WTC11 (cell line): ENCODE results near the gene FBXO21. TPM values are rescaled to one million over a fixed set of nuclear protein-coding genes. Genes with fewer than 3 reads are reported as not detected.

ENCODE experiments used
- ATAC-seq: fragments of 200-7000 bp; cut with Tn5 transposase; 2 replicates; pipeline ENCODE4 v1.10.0; 2021; ENCODE audit warnings: mild to moderate bottlenecking, moderate library complexity
- CTCF ChIA-PET: fragments of 300-600 bp; sonication (Branson Sonifier 250); formaldehyde crosslinking; loops from one replicate; lab custom pipeline; 2021; ENCODE audit warnings: antibody characterized with exemption; lab: Charles Lee
- POLR2A ChIA-PET: fragments of 350-600 bp; sonication (Branson Sonifier 250); formaldehyde crosslinking; loops from one replicate; lab custom pipeline; 2021; ENCODE audit warnings: antibody characterized with exemption; lab: Charles Lee
- DNase-seq: peaks from one replicate; pipeline ENCODE4 v3.0.0; 2021; ENCODE audit warnings: low spot score
- H3K27ac Mint-ChIP-seq: 2 replicates; pipeline ENCODE4 v1.8.0; 2021; ENCODE audit warnings: mixed read lengths
- H3K27me3 Mint-ChIP-seq: 2 replicates; pipeline ENCODE4 v1.8.0; 2021; ENCODE audit warnings: low read depth, mild to moderate bottlenecking, moderate library complexity, mixed read lengths
- H3K36me3 Mint-ChIP-seq: 2 replicates; pipeline ENCODE4 v1.8.0; 2021; ENCODE audit warnings: mixed read lengths
- H3K4me1 Mint-ChIP-seq: 2 replicates; pipeline ENCODE4 v1.8.0; 2022; ENCODE audit warnings: mixed read lengths
- H3K4me3 Mint-ChIP-seq: 2 replicates; pipeline ENCODE4 v1.8.0; 2021; ENCODE audit warnings: mild to moderate bottlenecking, moderate library complexity, mixed read lengths
- H3K9me3 Mint-ChIP-seq: 2 replicates; pipeline ENCODE4 v1.8.0; 2021; ENCODE audit warnings: mixed read lengths
- ATF3 ChIP-seq: sonication (generic); formaldehyde crosslinking; conservative IDR thresholded peaks from 2 replicates; pipeline ENCODE4 v1.8.1; 2022; ENCODE audit warnings: mild to moderate bottlenecking, missing genetic modification reagents
- CDX4 ChIP-seq: fragments of 250-450 bp; sonication (Bioruptor Pico); IDR thresholded peaks from 2 replicates; pipeline ENCODE4 v1.9.0; 2021; ENCODE audit warnings: moderate library complexity, mild to moderate bottlenecking, inconsistent platforms, borderline replicate concordance
- CREB1 ChIP-seq: sonication (generic); formaldehyde crosslinking; IDR thresholded peaks from 2 replicates; pipeline ENCODE4 v1.8.0; 2023; ENCODE audit warnings: mild to moderate bottlenecking, missing genetic modification reagents
- CTCF ChIP-seq: fragments of 200-600 bp; IDR thresholded peaks from 2 replicates; pipeline ENCODE4 v1.8.0; 2022; ENCODE audit warnings: antibody characterized with exemption
- E2F1 ChIP-seq: sonication (generic); formaldehyde crosslinking; IDR thresholded peaks from 2 replicates; pipeline ENCODE4 v1.8.0; 2022; ENCODE audit warnings: mild to moderate bottlenecking, missing genetic modification reagents
- E2F4 ChIP-seq: sonication (generic); formaldehyde crosslinking; IDR thresholded peaks from 2 replicates; pipeline ENCODE4 v1.8.1; 2022; ENCODE audit warnings: low read depth, mild to moderate bottlenecking, moderate library complexity, missing genetic modification reagents, borderline replicate concordance
- ETV6 ChIP-seq: sonication (generic); formaldehyde crosslinking; IDR thresholded peaks from 2 replicates; pipeline ENCODE4 v1.8.1; 2022; ENCODE audit warnings: mild to moderate bottlenecking, missing genetic modification reagents
- FOXK1 ChIP-seq: sonication (generic); formaldehyde crosslinking; IDR thresholded peaks from 2 replicates; pipeline ENCODE4 v1.8.0; 2022; ENCODE audit warnings: mild to moderate bottlenecking, moderate library complexity, missing genetic modification reagents
- MLX ChIP-seq: sonication (generic); formaldehyde crosslinking; IDR thresholded peaks from 2 replicates; pipeline ENCODE4 v1.8.1; 2023; ENCODE audit warnings: mild to moderate bottlenecking, missing genetic modification reagents, moderate library complexity
- NFE2L1 ChIP-seq: sonication (generic); formaldehyde crosslinking; IDR thresholded peaks from 2 replicates; pipeline ENCODE4 v1.8.1; 2023; ENCODE audit warnings: missing genetic modification reagents
- ZNF121 ChIP-seq: sonication (generic); formaldehyde crosslinking; IDR thresholded peaks from 2 replicates; pipeline ENCODE4 v1.8.0; 2023; ENCODE audit warnings: missing genetic modification reagents
- ZNF138 ChIP-seq: sonication (generic); formaldehyde crosslinking; conservative IDR thresholded peaks from 2 replicates; pipeline ENCODE4 v1.8.1; 2022; ENCODE audit warnings: mild to moderate bottlenecking, moderate library complexity, missing genetic modification reagents
- ZNF232 ChIP-seq: sonication (generic); formaldehyde crosslinking; IDR thresholded peaks from 2 replicates; pipeline ENCODE4 v1.8.0; 2022; ENCODE audit warnings: mild to moderate bottlenecking, missing genetic modification reagents
- ZNF512 ChIP-seq: sonication (generic); formaldehyde crosslinking; IDR thresholded peaks from 2 replicates; pipeline ENCODE4 v1.8.1; 2022; ENCODE audit warnings: missing genetic modification reagents, borderline replicate concordance
- total RNA-seq: library from RNA; stranded (reverse); gene quantifications from 3 replicates; pipeline ENCODE4 v1.2.3, GENCODE V29; 2021

FBXO21 gene
- total RNA-seq, 1 experiment from 2014 or later = 60.3 TPM

GRCh38 chr12:117113231-117113630, 77.0 kb downstream of the FBXO21 start:
- Mint-ChIP-seq H3K4me3 (no peak overlapping the region), H3K27me3 (no peaks in the 10 kb centered on the region; the same call in 1 of the 2 replicates), H3K9me3 (peaks cover 6% of the 10 kb centered on the region), H3K27ac (no peak overlapping the region), H3K36me3 (no peaks in the 10 kb centered on the region), H3K4me1 (peaks cover 17% of the 10 kb centered on the region)
- TF ChIP-seq CREB1 (CRISPR knock-in tag) (no peak), E2F1 (CRISPR knock-in tag) (no peak), CDX4 (no peak), ZNF138 (CRISPR knock-in tag) (no peak), E2F4 (no peak), MLX (CRISPR knock-in tag) (no peak)
- ATAC-seq (no peak), DNase-seq (no peak)
- ChIA-PET POLR2A (interaction anchor here (0.6 kb wide), 1 partner anchor 296 kb away, joined by 3 read pairs; no protein-coding TSS in a partner anchor), CTCF (no interaction called here)

- TF ChIP-seq NFE2L1 (CRISPR knock-in tag) = peak; percentile 50; the same call in 1 of the 2 replicates
- TF ChIP-seq ZNF232 (CRISPR knock-in tag) = 0 out of 2 replicates have a peak, but pooled peaks have one; percentile 7
- TF ChIP-seq FOXK1 (CRISPR knock-in tag) = 0 out of 2 replicates have a peak, but pooled peaks have one; percentile 4
- no peak for TF ChIP-seq CTCF
- TF ChIP-seq ATF3 = no peak
- H3K36me3 Mint-ChIP-seq = no peaks in the 10 kb centered on the region
- ChIA-PET POLR2A (interaction anchor here (0.6 to 1.2 kb wide), 3 partner anchors 11 to 63 kb away, joined by 3 to 4 read pairs (median 3); no protein-coding TSS in a partner anchor), CTCF (interaction anchor here (0.6 to 3.0 kb wide), 13 partner anchors 8 to 352 kb away, joined by 3 to 18 read pairs (median 5); partner anchors contain the start of gene TESC)
- peaks cover 17% of the 10 kb centered on the region for H3K4me1 Mint-ChIP-seq
- peak; percentile 45 for DNase-seq
- no peak overlapping the region; the same call in 1 of the 2 replicates for H3K27ac Mint-ChIP-seq
- H3K27me3 Mint-ChIP-seq = no peaks in the 10 kb centered on the region; the same call in 1 of the 2 replicates
- H3K4me3 Mint-ChIP-seq = no peak overlapping the region
- ATAC-seq = peak; percentile 72
- peaks cover 6% of the 10 kb centered on the region for H3K9me3 Mint-ChIP-seq
These were observed 78.3 kb downstream of the FBXO21 start for GRCh38 chr12:117111821-117112595.

- Mint-ChIP-seq H3K27me3 (no peaks in the 10 kb centered on the region; the same call in 1 of the 2 replicates), H3K4me3 (no peak overlapping the region), H3K4me1 (peaks cover 17% of the 10 kb centered on the region), H3K36me3 (no peaks in the 10 kb centered on the region), H3K27ac (no peak overlapping the region), H3K9me3 (peaks cover 6% of the 10 kb centered on the region)
- ATAC-seq = peak; percentile 93
- CTCF ChIA-PET = interaction anchor here (0.7 to 3.0 kb wide), 12 partner anchors 9 to 352 kb away, joined by 3 to 18 read pairs (median 5); partner anchors contain the start of gene TESC
- DNase-seq = peak; percentile 43
- POLR2A ChIA-PET = interaction anchor here (0.6 to 1.2 kb wide), 2 partner anchors 10 to 56 kb away, joined by 3 to 4 read pairs; no protein-coding TSS in a partner anchor
- TF ChIP-seq ZNF512 (CRISPR knock-in tag) = no peak
- 0 out of 2 replicates have a peak, but pooled peaks have one; percentile 22 for TF ChIP-seq ETV6 (CRISPR knock-in tag)
- TF ChIP-seq ZNF232 (CRISPR knock-in tag) = 0 out of 2 replicates have a peak, but pooled peaks have one; percentile 34
- TF ChIP-seq FOXK1 (CRISPR knock-in tag) = 0 out of 2 replicates have a peak, but pooled peaks have one; percentile 18
- TF ChIP-seq ZNF121 (CRISPR knock-in tag) = no peak
These were observed 78.9 kb downstream of the FBXO21 start for GRCh38 chr12:117111386-117111785.
